Ishikawa (cell line): ENCODE measurements around the gene KLHDC4.

ENCODE experiments used
- CEBPB ChIP-seq: IDR thresholded peaks from 2 replicates; pipeline ENCODE4 v1.6.1; 2012
- CREB1 ChIP-seq: IDR thresholded peaks from 2 replicates; pipeline ENCODE4 v1.6.1; 2012; ENCODE audit warnings: low read depth
- EGR1 ChIP-seq: IDR thresholded peaks from 2 replicates; pipeline ENCODE4 v1.6.1; 2012
- EP300 ChIP-seq: IDR thresholded peaks from 2 replicates; pipeline ENCODE4 v1.6.1; 2012; ENCODE audit warnings: borderline replicate concordance
- FOXM1 ChIP-seq: IDR thresholded peaks from 2 replicates; pipeline ENCODE4 v1.6.1; 2012; ENCODE audit warnings: low read depth, borderline replicate concordance
- MAX ChIP-seq: IDR thresholded peaks from 2 replicates; pipeline ENCODE4 v1.6.1; 2012
- NFIC ChIP-seq: IDR thresholded peaks from 2 replicates; pipeline ENCODE4 v1.6.1; 2012
- RAD21 ChIP-seq: IDR thresholded peaks from 2 replicates; pipeline ENCODE4 v1.6.1; 2012; ENCODE audit warnings: low read depth
- TAF1 ChIP-seq: IDR thresholded peaks from 2 replicates; pipeline ENCODE4 v1.6.1; 2012; ENCODE audit warnings: low read depth, mild to moderate bottlenecking
- TCF12 ChIP-seq: IDR thresholded peaks from 2 replicates; pipeline ENCODE4 v1.6.1; 2012; ENCODE audit warnings: low read depth
- TEAD4 ChIP-seq: IDR thresholded peaks from 2 replicates; pipeline ENCODE4 v1.6.1; 2012
- YY1 ChIP-seq: IDR thresholded peaks from 2 replicates; pipeline ENCODE4 v1.6.1; 2012; ENCODE audit warnings: low read depth
- ZBTB7A ChIP-seq: IDR thresholded peaks from 2 replicates; pipeline ENCODE4 v1.6.1; 2012; ENCODE audit warnings: low read depth
- TF ChIP-seq, protein P1 (sequence below): IDR thresholded peaks from 2 replicates; pipeline ENCODE4 v1.6.1; 2012
- TF ChIP-seq, protein P2 (sequence below): IDR thresholded peaks from 2 replicates; pipeline ENCODE4 v1.6.1; 2012; ENCODE audit warnings: low read depth, mild to moderate bottlenecking

Gene KLHDC4

DNA sequence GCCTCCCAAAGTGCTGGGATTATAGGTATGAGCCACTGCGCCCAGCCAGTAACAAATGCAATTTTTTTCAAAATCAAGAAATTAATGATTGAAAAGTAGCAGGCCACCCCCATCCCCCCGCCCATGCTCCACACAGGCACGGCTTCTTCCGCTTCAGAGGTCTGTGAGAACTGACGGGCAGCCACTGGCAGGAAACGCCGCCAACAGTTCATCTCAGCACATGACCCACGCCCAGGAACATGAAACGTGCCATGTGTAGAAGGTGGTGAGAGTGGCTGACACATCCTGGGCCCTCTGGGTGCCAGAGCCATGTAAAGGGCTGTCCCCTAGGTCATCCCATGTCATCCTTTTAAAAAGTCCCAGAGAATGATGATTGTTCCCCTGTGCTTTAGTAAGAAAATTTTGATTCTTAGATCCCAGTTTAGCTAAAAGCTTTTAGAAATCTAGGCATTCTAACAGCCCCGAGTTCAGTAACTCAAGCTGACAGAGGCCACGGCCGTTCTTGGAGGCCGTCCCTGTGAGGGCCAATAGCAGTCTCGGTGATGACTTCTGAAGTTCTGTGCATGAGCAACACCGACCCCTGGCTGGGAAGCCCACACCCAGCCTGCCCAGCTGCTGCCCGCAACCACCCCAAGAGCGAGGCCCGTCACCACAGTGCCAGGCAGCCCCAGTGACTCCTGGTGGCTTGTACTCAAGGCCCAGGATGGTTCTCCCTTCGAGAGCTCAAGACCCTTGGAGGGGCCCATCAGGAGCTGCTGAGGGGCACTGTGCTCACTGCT lies 52.1 kb downstream of the KLHDC4 start:
- TF ChIP-seq FOXM1 (no peak), ZBTB7A (no peak)
- TF ChIP-seq, protein P1, sequence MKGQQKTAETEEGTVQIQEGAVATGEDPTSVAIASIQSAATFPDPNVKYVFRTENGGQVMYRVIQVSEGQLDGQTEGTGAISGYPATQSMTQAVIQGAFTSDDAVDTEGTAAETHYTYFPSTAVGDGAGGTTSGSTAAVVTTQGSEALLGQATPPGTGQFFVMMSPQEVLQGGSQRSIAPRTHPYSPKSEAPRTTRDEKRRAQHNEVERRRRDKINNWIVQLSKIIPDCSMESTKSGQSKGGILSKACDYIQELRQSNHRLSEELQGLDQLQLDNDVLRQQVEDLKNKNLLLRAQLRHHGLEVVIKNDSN, result no peak

- TF ChIP-seq TAF1 (no peak), MAX (no peak), EP300 (no peak), NFIC (no peak), YY1 (no peak)
- TF ChIP-seq, protein P2, sequence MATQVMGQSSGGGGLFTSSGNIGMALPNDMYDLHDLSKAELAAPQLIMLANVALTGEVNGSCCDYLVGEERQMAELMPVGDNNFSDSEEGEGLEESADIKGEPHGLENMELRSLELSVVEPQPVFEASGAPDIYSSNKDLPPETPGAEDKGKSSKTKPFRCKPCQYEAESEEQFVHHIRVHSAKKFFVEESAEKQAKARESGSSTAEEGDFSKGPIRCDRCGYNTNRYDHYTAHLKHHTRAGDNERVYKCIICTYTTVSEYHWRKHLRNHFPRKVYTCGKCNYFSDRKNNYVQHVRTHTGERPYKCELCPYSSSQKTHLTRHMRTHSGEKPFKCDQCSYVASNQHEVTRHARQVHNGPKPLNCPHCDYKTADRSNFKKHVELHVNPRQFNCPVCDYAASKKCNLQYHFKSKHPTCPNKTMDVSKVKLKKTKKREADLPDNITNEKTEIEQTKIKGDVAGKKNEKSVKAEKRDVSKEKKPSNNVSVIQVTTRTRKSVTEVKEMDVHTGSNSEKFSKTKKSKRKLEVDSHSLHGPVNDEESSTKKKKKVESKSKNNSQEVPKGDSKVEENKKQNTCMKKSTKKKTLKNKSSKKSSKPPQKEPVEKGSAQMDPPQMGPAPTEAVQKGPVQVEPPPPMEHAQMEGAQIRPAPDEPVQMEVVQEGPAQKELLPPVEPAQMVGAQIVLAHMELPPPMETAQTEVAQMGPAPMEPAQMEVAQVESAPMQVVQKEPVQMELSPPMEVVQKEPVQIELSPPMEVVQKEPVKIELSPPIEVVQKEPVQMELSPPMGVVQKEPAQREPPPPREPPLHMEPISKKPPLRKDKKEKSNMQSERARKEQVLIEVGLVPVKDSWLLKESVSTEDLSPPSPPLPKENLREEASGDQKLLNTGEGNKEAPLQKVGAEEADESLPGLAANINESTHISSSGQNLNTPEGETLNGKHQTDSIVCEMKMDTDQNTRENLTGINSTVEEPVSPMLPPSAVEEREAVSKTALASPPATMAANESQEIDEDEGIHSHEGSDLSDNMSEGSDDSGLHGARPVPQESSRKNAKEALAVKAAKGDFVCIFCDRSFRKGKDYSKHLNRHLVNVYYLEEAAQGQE, result no peak
Observed at GRCh38 chr16:87712184-87712762, 53.5 kb downstream of the KLHDC4 start.

- TF ChIP-seq TAF1 (no peak), NFIC (no peak), MAX (no peak), EGR1 (no peak), TCF12 (no peak), ZBTB7A (no peak), EP300 (no peak), CEBPB (no peak), RAD21 (no peak), FOXM1 (no peak), TEAD4 (no peak), YY1 (no peak), CREB1 (no peak)
- TF ChIP-seq, protein P2, result no peak
- TF ChIP-seq, protein P1, result no peak
Observed at GRCh38 chr16:87710887-87711286, 54.9 kb downstream of the KLHDC4 start.

GRCh38 chr16:87709677-87710076 lies 56.1 kb downstream of the KLHDC4 start:
- TF ChIP-seq MAX (no peak), RAD21 (no peak), NFIC (no peak), TAF1 (no peak), FOXM1 (no peak), EP300 (no peak), CEBPB (no peak), TCF12 (no peak), ZBTB7A (no peak), EGR1 (no peak)
- TF ChIP-seq, protein P1, result no peak
- TF ChIP-seq, protein P2, result no peak
